ENCODE measurements around the gene DDRGK1. TPM values are rescaled to one million over a fixed set of nuclear protein-coding genes. Genes with fewer than 3 reads are reported as not detected.

The DDRGK1 gene
- total RNA-seq, 6 experiments from 2014 or later, result 30.3 to 68.3 (median 31.5) TPM

DNA sequence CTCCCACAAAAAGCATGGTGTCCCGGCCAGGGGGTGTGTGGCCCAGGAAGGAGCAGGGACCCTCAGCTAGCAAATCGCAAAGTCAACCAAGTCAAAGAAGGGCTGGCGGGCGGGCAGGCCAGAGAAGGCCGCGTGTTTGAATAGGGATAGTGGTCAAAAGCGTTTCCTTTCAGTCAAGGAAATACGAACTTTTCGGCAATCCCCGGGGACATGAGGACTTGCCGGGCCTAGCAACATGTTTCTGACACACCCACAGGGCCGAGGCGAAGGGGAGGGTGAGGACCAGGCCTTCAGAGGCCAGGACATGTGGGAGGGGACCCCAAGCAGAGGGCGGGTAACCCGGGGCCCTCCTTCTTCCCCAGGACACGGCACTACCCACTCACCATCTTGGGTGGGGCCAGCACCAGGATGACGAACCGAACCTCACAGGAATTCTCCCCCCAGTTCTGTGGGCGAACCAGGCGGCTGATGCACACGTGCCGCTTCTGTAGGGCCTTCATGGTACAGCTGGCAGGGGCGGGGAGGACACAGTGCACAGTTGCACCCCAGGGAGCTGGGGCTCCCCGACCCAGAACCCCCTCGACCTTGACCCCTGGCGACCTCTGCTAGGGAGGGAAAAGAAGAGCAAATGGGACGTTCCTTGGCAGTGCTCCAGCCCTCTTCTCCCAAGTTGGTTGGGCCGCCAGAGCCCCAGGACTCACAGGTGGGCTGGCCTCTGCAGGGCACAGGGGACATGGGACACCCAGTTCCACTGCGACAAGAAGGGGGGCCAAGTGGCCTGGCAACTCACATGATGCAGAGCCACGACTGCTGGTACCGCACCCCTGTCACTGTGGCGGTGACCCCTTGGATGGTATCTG, 28.9 kb upstream of the DDRGK1 start:
- TF ChIP-seq, protein P1, sequence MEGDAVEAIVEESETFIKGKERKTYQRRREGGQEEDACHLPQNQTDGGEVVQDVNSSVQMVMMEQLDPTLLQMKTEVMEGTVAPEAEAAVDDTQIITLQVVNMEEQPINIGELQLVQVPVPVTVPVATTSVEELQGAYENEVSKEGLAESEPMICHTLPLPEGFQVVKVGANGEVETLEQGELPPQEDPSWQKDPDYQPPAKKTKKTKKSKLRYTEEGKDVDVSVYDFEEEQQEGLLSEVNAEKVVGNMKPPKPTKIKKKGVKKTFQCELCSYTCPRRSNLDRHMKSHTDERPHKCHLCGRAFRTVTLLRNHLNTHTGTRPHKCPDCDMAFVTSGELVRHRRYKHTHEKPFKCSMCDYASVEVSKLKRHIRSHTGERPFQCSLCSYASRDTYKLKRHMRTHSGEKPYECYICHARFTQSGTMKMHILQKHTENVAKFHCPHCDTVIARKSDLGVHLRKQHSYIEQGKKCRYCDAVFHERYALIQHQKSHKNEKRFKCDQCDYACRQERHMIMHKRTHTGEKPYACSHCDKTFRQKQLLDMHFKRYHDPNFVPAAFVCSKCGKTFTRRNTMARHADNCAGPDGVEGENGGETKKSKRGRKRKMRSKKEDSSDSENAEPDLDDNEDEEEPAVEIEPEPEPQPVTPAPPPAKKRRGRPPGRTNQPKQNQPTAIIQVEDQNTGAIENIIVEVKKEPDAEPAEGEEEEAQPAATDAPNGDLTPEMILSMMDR (IDR thresholded peaks at IDR 0.05), result no peak
- Mint-ChIP-seq H3K27ac (no peak overlapping the region), H3K4me1 (ENCODE audit: low read depth) (peaks cover 6% of the 10 kb centered on the region), H3K4me3 (no peak overlapping the region), H3K27me3 (ENCODE audit: insufficient read depth) (peaks cover 2% of the 10 kb centered on the region), H3K9me3 (no peaks in the 10 kb centered on the region), H3K36me3 (ENCODE audit: low read depth) (no peaks in the 10 kb centered on the region)
- DNase-seq, result no peak

DNA sequence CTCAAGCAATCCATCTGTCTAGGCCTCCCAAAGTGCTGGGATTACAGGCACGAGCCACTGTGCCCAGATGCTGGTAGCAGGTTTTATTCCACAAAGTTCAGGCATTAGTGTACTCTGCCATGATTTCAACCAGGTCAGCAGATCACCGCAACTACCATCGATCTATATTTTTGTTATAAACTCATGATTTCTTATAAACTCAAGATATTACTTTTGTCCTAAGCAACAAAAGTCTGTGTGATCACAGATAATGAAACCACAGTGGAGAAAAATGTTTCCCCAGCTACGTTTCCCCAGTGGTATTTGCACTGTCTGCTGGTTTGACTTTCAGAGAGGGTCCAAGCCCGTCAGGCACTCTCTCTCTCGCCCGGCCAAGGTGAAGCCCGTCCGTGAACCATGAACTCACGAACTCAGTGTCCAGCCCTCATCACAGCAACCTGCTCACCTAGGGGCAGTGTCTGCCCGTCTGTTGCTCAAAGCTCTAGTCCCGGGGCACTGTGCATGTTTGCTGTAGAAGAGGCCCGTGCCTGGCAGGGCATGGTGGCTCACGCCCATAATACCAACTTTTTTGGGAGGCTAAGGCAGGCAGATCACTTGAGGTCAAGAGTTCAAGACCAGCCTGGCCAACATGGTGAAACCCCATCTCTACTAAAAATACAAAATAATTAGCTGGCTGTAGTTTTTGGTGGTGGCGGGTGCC, 27.6 kb upstream of the DDRGK1 start:
- H3K4me1 Mint-ChIP-seq (ENCODE audit: low read depth), result peaks cover 7% of the 10 kb centered on the region
- TF ChIP-seq, protein P1 (IDR thresholded peaks at IDR 0.05), result no peak
- H3K9me3 Mint-ChIP-seq, result no peaks in the 10 kb centered on the region
- H3K36me3 Mint-ChIP-seq (ENCODE audit: low read depth), result no peaks in the 10 kb centered on the region
- no peak overlapping the region for H3K4me3 Mint-ChIP-seq
- no peak overlapping the region for H3K27ac Mint-ChIP-seq
- H3K27me3 Mint-ChIP-seq (ENCODE audit: insufficient read depth), result peaks cover 3% of the 10 kb centered on the region
- DNase-seq, result no peak

DNA sequence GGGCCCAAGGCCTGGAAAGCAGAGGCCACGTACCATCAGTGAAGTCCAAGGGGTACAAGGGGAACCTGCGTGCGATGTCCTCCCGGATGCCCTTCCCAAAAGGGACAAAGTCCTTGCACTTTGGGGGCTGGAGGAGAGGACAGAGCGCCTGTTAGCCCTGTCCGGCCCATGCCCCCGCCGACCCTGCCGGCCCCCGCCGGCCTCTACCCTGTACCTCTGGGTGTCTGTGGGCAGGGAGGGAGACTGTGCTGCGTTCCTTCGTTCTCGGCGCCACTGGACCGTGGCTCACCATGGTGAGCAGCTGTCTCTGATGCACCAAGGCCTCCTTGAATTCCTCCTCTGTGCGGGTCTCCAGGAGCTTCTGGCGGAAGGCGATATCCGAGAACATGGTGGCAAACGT, 26.6 kb upstream of the DDRGK1 start:
- Mint-ChIP-seq H3K27ac (no peak overlapping the region), H3K4me1 (ENCODE audit: low read depth) (peaks cover 15% of the 10 kb centered on the region), H3K27me3 (ENCODE audit: insufficient read depth) (peaks cover 4% of the 10 kb centered on the region; the same call in 1 of the 2 replicates), H3K9me3 (no peaks in the 10 kb centered on the region), H3K4me3 (no peak overlapping the region), H3K36me3 (ENCODE audit: low read depth) (no peaks in the 10 kb centered on the region)
- TF ChIP-seq, protein P1 (IDR thresholded peaks at IDR 0.05), result no peak
- DNase-seq, result no peak

DNA sequence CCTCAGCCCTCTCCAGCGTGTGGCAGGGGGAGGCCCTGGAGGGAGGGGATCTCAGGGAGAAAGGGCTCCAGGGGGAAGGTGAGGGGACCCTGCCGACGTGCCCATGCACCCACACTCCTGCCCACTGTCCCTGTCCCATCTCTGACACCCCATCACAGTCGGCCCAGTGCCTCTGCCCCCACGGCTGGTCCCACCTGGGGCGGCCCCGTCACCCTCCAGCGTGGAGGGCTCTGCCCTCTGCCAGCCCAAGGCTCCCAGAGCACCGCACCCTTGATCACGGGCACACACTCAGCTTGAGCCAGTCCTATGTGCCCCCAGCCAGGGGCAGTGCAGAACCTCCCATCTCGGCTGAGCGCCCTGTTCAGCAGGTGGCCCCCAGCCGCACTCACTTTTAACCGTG, 25.3 kb upstream of the DDRGK1 start:
- no peak for DNase-seq
- Mint-ChIP-seq H3K27me3 (ENCODE audit: insufficient read depth) (peaks cover 2% of the 10 kb centered on the region; the same call in 1 of the 2 replicates), H3K4me3 (no peak overlapping the region), H3K36me3 (ENCODE audit: low read depth) (no peaks in the 10 kb centered on the region), H3K9me3 (no peaks in the 10 kb centered on the region), H3K27ac (no peak overlapping the region), H3K4me1 (ENCODE audit: low read depth) (peaks cover 11% of the 10 kb centered on the region; the same call in 1 of the 2 replicates)
- TF ChIP-seq, protein P1 (IDR thresholded peaks at IDR 0.05), result no peak

DNA sequence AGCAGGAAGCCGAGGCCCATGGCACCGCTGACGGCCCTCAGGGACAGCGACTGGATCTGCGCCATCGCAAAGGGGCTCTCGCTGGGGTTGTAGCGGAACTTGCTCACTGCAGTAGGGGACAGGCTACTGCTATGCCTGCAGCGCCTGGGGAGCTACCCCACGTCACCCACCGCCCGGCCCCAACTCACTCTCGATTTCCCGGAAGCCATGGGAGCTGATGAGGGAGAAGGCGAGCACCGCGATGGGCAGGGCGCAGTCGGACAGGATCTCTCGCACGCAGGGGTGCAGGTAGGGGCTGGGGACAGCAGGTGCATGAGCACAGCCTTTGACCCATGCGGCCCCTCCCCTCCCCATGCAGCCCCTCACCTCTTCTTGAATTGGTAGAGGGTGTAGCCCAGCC, 24.7 kb upstream of the DDRGK1 start:
- no peak for DNase-seq
- Mint-ChIP-seq H3K4me3 (no peak overlapping the region), H3K36me3 (ENCODE audit: low read depth) (no peaks in the 10 kb centered on the region), H3K9me3 (no peaks in the 10 kb centered on the region), H3K4me1 (ENCODE audit: low read depth) (peaks cover 11% of the 10 kb centered on the region; the same call in 1 of the 2 replicates), H3K27me3 (ENCODE audit: insufficient read depth) (peaks cover 2% of the 10 kb centered on the region; the same call in 1 of the 2 replicates), H3K27ac (no peak overlapping the region)
- TF ChIP-seq, protein P1 (IDR thresholded peaks at IDR 0.05), result no peak
